ENCODE data around the gene GUCD1. TPM values are rescaled to one million over a fixed set of nuclear protein-coding genes. Genes with fewer than 3 reads are reported as not detected.
A peak's percentile ranks its signal among the peaks of the same experiment; 100 is the strongest.

Gene GUCD1
- total and polyA plus RNA-seq, 2 of the 13 experiments (the other 11 are each of a cell fraction or from before 2014, with no cell fraction given) = 128 to 245 TPM

- TF ChIP-seq ZNF33A (CRISPR knock-in tag; IDR thresholded peaks at IDR 0.05; ENCODE audit: borderline replicate concordance) = peak; percentile 66; the same call in 1 of the 2 replicates
- no peak for TF ChIP-seq SOX13 (IDR thresholded peaks at IDR 0.05)
- TF ChIP-seq SOX13 (CRISPR knock-in tag; conservative IDR thresholded peaks at IDR 0.05 in 1 of 2, IDR thresholded peaks at IDR 0.05 in 1 of 2) = no peak
- TF ChIP-seq SATB2 (CRISPR knock-in tag; IDR thresholded peaks at IDR 0.05) = 0 out of 2 replicates have a peak, but pooled peaks have one; percentile 71
- peak; percentile 45 for TF ChIP-seq HNF1A (IDR thresholded peaks at IDR 0.05; ENCODE audit: low read depth)
- TF ChIP-seq HNF1A (CRISPR knock-in tag; IDR thresholded peaks at IDR 0.05; ENCODE audit: borderline replicate concordance) = peak; percentile 69; the same call in 1 of the 2 replicates
- peak; percentile 70 for TF ChIP-seq ZNF816 (CRISPR knock-in tag; IDR thresholded peaks at IDR 0.05; ENCODE audit: borderline replicate concordance)
- TF ChIP-seq ZNF180 (CRISPR knock-in tag; IDR thresholded peaks at IDR 0.05; ENCODE audit: borderline replicate concordance, low read depth) = no peak
- TF ChIP-seq ZNF431 (CRISPR knock-in tag; IDR thresholded peaks at IDR 0.05; ENCODE audit: borderline replicate concordance, low read depth) = peak; percentile 27; the same call in 1 of the 2 replicates
- TF ChIP-seq KLF6 (CRISPR knock-in tag; IDR thresholded peaks at IDR 0.05) = peak; percentile 16; the same call in 1 of the 2 replicates
- TF ChIP-seq, protein P1, sequence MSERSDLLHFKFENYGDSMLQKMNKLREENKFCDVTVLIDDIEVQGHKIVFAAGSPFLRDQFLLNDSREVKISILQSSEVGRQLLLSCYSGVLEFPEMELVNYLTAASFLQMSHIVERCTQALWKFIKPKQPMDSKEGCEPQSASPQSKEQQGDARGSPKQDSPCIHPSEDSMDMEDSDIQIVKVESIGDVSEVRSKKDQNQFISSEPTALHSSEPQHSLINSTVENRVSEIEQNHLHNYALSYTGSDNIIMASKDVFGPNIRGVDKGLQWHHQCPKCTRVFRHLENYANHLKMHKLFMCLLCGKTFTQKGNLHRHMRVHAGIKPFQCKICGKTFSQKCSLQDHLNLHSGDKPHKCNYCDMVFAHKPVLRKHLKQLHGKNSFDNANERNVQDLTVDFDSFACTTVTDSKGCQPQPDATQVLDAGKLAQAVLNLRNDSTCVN (CRISPR knock-in tag; IDR thresholded peaks at IDR 0.05; ENCODE audit: borderline replicate concordance) = no peak
- peak; percentile 96 for TF ChIP-seq ZBTB25 (CRISPR knock-in tag; IDR thresholded peaks at IDR 0.05)
- TF ChIP-seq SMARCC2 (IDR thresholded peaks at IDR 0.05) = no peak
- TF ChIP-seq ZNF740 (CRISPR knock-in tag; IDR thresholded peaks at IDR 0.05) = no peak
- TF ChIP-seq ZNF101 (CRISPR knock-in tag; IDR thresholded peaks at IDR 0.05; ENCODE audit: borderline replicate concordance, low read depth) = no peak
- TF ChIP-seq ZBTB39 (CRISPR knock-in tag; IDR thresholded peaks at IDR 0.05) = no peak
- peak; percentile 80; the same call in 1 of the 2 replicates for TF ChIP-seq NR2C2 (CRISPR knock-in tag; IDR thresholded peaks at IDR 0.05; ENCODE audit: borderline replicate concordance)
- TF ChIP-seq ZNF24 (IDR thresholded peaks at IDR 0.05) = 0 out of 2 replicates have a peak, but pooled peaks have one; percentile 9
- TF ChIP-seq CHD2 (IDR thresholded peaks at IDR 0.05; ENCODE audit: low read depth, low read length) = no peak; the same call in 1 of the 2 replicates
Observed at GRCh38 chr22:24555165-24556039, 464 bp upstream of the GUCD1 start, which contains the start of gene SNRPD3 (continued).
